Placental pericyte (primary cell): ENCODE data around the gene TCF7L2. TPM values are rescaled to one million over a fixed set of nuclear protein-coding genes. Genes with fewer than 3 reads are reported as not detected.

Experiments used
- total RNA-seq: library from RNA; depleted of rRNA; stranded (reverse); fragments of >200 nt; gene quantifications from 2 replicates; pipeline ENCODE4 v1.2.3, GENCODE V29; 2012

Gene TCF7L2
- 8.6 and 13.8 TPM in 2 replicates for total RNA-seq

DNA sequence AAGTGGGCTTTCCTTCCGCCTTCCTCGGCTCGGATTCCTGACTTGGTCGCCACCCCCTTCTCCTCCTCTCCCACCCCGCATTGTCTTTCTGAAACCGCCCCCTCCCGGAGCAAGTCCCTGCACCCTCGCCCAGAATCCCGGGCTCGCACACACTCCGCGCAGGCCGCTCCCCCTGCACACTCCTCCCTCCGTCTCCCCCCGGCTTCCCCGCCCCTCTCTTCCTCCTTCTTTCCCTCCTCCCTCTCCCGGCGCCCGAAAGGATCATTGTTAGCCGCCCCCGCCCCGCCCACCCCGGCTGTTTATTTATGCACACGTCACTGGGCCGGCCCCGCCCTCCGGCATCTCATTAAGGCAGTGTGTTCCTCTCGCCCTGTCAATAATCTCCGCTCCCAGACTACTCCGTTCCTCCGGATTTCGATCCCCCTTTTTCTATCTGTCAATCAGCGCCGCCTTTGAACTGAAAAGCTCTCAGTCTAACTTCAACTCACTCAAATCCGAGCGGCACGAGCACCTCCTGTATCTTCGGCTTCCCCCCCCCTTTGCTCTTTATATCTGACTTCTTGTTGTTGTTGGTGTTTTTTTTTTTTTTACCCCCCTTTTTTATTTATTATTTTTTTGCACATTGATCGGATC is at the start of gene TCF7L2:
TCF7L2 (plus strand) TSS at position 373 of the 633 bp plus-strand sequence. CDS start 510 bp downstream, outside the sequence.

